HG02943 (cell line): ENCODE results near the gene TUFM.
"Not testable (repeated sequence)": the region's sequence is repeated elsewhere in the genome, so short reads cannot be mapped to it uniquely, and the experiment has no call there.

Experiments used
- ATAC-seq: cut with Tn5 transposase; IDR thresholded peaks from one replicate; pipeline ENCODE4 v1.9.1; 2021; ENCODE audit warnings: mild to moderate bottlenecking, low read depth, moderate library complexity; ENCODE audit not compliant: unreplicated experiment

TUFM gene

GRCh38 chr16:28842696-28843095, 3.5 kb downstream of the TUFM start:
- ATAC-seq, result no peak

DNA sequence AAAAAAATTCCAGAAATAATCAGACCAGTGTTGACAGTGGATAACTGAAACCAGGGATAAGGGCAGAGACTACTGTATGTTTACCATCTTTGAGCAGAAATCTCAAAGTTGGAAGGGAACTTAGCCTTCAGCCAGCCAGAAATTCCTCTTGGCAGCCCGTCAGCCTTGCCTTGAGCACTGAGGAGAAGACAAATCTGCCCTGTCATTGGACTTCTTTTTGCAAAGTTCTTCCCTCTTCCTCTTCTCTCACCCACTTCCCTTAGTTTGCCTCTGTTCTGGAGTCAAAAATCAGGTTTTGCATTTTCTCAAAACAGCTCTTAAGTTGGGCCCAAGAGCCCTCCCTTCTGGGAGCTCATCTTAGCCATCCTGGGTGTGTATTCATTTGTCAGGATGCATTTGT, 6.2 kb downstream of the TUFM start:
- ATAC-seq, result no peak

GRCh38 chr16:28839004-28839639, 7.0 kb downstream of the TUFM start:
- ATAC-seq, result no peak

DNA sequence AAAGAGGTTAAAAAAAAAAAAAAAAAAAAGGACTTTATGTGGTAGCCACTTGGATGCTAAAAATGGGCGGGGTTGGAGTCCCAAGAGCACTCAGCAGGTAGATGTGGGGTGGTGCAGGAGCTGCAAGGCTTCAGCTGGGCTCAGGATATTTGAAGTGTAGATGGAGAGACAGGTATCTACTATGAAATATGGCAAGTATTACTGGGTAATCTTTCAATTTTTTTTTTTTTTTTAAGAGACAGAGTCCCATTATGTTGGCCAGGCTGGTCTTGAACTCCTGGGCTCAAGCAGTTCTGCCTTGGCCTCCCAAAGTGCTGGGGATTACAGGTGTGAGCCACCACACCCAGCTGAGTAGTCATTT, 7.6 kb downstream of the TUFM start:
- no peak for ATAC-seq

GRCh38 chr16:28837672-28838557, 8.2 kb downstream of the TUFM start:
- ATAC-seq, result no peak

DNA sequence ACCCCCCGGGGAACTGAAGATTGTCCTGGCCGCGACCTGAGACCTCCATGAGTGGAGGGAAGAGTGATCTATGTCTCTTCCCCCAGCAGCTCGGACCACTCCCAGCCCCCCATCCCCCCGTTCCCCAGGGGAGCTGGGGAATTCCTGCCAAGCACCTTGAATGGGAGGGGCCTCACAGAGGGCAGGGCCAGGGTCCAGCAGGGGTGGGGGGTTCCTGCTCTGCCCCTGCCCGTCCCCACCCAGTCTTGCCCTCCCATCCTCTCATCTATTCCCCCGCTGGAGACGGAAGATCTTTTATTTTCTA, 9.4 kb downstream of the TUFM start:
- no peak for ATAC-seq

DNA sequence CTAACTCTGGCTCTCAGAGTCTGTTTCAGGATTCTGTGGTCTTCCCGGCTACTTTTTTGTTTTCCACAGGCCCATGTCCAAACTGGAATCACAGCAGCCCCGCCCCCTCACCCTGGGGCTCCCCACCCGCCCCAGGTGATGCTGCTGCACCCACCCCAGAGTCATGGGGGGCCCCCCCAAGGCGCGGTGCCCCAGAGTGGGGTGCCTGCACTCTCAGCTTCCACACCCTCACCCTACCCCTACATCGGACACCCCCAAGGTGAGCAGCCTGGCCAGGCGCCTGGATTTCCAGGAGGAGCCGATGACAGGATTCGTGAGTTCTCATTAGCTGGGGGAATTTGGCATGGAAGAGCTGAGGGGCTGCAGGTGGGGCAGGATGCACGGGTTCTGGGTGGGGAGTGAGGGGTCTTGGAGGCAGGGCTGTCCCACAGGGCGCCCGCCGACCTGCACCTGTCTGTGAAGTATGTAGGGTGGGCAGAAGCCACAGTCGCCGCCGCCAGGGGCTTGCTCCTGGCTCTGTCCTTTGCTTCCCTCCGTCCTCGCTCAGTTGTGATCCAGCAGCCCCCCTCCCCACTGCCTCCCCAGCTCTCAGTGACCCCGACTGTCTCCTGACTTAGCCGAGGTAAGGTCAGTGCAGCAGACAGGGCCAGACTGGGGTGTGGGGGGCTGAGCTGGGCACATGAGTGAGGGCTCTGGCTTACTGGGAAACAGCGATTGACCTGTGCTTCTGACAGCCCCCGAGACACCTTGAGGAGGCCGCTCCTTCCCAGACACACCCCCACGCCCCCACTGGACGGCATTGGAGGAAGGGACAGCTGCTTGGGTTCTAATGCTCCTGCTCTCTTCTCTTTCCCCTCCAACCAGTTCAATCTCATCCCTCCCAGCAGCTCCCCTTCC, 10.0 kb downstream of the TUFM start:
- no peak for ATAC-seq

DNA sequence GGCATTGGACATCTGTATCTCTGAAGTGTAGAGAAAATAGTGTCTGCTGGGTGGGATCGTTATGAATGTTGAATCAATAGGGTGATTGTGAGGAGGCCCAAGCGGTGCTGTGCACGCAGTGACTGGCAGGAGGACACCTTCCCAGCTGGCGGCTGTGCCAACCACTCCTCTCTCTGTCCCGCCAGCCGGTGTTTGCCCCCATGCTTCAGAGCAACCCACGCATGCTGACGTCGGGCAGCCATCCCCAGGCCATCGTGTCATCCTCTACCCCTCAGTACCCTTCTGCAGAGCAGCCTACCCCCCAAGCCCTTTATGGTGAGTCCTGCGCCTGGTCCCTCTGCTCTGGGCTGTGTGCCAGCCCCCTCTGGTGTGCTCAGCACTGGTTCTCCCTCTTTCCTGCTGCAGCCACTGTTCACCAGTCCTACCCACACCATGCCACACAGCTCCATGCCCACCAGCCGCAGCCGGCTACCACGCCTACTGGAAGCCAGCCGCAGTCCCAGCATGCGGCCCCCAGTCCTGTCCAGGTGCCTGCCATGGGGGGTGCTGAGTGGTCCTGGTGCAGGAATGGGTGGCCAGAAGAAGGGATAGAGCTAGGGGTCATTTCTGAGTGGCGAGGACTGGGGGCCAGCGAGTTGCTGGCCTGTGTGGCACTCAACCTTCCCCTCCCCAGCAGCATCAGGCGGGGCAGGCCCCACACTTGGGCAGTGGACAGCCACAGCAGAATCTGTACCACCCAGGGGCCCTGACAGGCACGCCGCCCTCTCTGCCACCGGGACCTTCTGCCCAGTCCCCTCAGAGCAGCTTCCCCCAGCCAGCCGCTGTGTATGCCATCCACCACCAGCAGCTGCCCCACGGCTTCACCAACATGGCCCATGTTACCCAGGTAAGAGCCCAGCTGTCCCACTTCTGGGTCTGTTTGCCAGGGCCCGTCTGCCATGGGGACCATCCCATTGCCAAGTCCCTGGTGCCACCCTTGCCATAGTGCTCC, 11.0 kb downstream of the TUFM start:
- no peak for ATAC-seq

DNA sequence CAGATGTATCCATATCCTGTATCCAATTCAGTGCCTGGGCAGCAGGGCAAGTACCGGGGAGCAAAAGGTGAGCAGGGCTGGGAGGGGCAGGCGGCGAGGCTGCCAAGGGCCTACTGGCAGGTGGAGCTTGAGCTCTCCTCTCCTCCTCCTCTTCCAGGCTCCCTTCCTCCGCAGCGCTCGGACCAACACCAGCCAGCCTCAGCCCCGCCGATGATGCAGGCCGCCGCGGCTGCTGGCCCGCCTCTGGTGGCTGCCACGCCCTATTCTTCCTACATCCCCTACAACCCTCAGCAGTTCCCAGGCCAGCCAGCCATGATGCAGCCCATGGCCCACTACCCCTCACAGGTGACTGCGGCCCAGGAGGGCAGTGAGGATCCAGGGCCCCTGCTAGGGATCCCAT, 11.8 kb downstream of the TUFM start:
- ATAC-seq, result no peak

DNA sequence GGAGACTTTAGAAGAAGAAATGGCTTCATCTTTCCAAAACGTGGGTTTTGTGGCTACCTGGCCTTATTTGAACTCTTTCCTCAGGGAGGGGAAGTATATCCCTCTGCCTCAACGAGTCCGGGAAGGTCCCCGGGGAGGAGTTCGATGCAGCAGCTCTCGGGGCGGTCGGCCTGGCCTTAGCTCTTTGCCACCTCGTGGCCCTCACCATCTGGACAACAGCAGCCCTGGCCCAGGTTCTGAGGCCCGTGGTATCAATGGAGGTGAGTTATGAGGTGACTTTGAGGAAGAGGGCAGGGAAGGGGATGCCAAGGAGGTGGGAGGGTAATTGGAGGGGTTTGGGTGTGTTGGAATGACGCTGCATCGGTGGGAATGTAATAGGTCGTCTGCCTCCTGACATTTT, 15.6 kb downstream of the TUFM start:
- no peak for ATAC-seq

DNA sequence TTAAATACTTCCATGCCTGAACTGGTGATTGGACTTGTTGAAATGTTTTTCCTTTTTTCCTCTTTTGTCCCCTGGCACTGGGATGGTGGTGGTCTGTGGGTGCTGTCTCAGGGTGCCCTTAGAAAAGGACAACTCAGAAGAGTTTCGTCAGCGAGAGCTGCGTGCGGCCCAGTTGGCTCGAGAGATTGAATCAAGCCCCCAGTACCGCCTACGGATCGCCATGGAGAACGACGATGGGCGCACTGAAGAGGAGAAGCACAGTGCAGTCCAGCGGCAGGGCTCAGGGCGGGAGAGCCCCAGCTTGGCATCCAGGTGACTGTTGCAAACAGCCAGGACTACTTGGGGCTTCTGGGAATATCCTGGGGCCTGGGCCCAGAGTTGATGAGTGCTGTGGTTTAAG, 16.4 kb downstream of the TUFM start:
- no peak for ATAC-seq

- no peak for ATAC-seq
Measured at GRCh38 chr16:28826141-28826540, 20.0 kb downstream of the TUFM start.

DNA sequence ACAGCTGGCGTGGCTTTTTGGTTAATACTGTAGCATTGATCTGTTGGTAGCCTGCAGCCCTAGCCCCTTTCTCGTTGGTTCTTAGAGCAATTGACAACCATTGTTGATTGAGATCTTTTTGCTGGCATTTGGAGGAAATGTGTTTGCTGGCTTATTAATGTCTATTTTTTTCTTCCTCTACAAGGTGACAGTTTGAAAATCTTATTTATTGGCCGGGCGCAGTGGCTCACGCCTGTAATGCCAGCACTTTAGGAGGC, 21.5 kb downstream of the TUFM start:
- ATAC-seq, result no peak

DNA sequence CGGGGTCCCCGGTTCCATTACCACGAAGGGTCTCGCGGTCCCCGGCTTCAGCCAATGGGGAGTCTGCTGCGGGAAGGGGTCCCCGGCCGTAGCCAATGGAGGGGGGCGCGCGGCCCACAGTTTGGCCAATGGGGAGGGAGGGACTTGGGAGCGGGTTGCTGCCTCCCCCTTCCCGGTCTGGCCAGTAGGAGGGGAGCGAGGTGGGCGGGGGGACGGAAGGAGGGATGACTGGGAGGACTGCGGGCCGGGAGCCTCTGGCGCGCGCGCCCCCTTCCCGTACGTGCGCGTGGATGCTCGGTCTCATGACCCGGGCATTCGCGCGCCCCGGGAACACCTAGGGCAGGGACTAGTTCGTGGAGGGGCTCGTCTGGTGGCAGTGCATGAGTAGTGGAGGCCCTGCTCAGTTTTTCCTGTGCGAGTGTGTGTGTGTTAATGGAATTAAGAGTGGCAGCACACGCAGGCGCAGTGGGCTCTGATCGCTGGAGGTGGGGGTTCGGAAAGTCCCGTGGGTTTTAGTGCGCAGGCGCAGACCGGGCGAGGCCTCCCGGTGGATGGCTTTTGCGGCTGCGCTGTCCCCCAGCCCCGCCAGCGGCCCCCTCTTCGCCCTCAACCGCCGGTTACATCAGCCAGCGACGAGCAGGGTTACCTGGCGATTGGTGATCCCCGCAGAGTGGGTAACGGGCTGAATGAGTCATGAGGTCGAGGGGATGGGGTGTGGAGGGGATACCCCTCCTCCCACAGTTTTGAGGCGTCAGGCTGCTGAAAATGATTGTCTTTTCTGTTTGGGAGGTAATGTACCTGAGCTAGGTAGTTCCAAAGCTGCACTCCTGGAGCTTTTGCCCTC, 22.1 kb downstream of the TUFM start:
- ATAC-seq, result peak; percentile 62

GRCh38 chr16:28823291-28823872, 22.8 kb downstream of the TUFM start:
- ATAC-seq, result peak; percentile 8

- peak; percentile 39 for ATAC-seq
Measured at GRCh38 chr16:28822520-28823290, 23.4 kb downstream of the TUFM start, which contains the start of gene ATXN2L. TSS of gene ATXN2L (plus strand) at chr16:28822999. CDS start at chr16:28823260, 261 bp downstream.

DNA sequence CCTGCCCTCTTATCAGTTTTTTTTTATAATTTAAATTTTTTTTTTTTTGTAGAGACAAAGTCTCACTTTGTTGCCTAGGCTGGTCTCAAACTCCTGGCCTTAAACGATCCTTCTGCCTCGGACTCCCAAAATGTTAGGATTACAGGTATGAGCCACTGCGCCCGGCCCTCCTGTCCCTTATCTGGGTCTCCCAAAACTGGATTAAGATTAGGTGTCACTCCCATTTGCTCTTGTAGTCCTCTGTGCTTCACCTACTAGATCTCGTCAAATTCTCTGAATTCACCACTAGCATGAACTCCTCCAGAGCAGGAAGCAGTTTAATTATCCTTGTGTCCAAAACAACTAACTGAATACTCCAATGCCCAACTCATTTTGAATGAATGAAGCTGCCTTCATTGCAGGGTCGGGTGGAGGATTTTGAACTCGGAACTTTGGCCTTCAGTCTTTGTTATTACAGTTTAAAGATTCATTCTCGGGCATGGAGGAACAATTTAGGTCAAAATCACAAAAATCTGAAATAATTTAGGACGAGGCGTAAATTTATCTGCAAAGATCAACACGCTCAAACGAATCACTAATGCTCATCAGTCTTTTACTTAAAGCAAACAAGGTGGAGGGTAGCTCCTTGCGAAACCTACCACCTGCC, 24.2 kb downstream of the TUFM start:
- ATAC-seq, result no peak

GRCh38 chr16:28820546-28820945, 25.6 kb downstream of the TUFM start:
- ATAC-seq, result not testable (repeated sequence)
